Hepatocyte (in vitro differentiated cells): ENCODE measurements around the gene DHX58. TPM values are rescaled to one million over a fixed set of nuclear protein-coding genes. Genes with fewer than 3 reads are reported as not detected.

ENCODE experiments used
- DNase-seq: peaks from one replicate; pipeline ENCODE4 v3.0.0-alpha.2; 2016; ENCODE audit warnings: low spot score
- H2AFZ ChIP-seq: fragments of 200-600 bp; sonication (generic); 2 replicates; pipeline ENCODE4 v1.6.0; 2016; ENCODE audit warnings: antibody characterized with exemption, mild to moderate bottlenecking
- H3K27ac ChIP-seq: fragments of 200-600 bp; sonication (generic); 2 replicates; pipeline ENCODE4 v1.5.1; 2016; ENCODE audit warnings: mild to moderate bottlenecking
- H3K27me3 ChIP-seq: fragments of 200-600 bp; sonication (generic); 2 replicates; pipeline ENCODE4 v1.6.1; 2016
- H3K36me3 ChIP-seq: fragments of 200-600 bp; sonication (generic); replicated peaks from 2 replicates; pipeline ENCODE4 v1.5.1; 2016; ENCODE audit warnings: low read depth; ENCODE audit not compliant: insufficient read depth
- H3K4me1 ChIP-seq: fragments of 200-600 bp; sonication (generic); 2 replicates; pipeline ENCODE4 v1.5.1; 2016; ENCODE audit warnings: mild to moderate bottlenecking, moderate library complexity; ENCODE audit not compliant: insufficient read depth
- H3K4me2 ChIP-seq: fragments of 200-600 bp; sonication (generic); 2 replicates; pipeline ENCODE4 v1.6.0; 2016
- H3K4me3 ChIP-seq: fragments of 200-600 bp; sonication (generic); 2 replicates; pipeline ENCODE4 v1.5.1; 2016; ENCODE audit warnings: mild to moderate bottlenecking
- H3K79me2 ChIP-seq: fragments of 200-600 bp; sonication (generic); 2 replicates; pipeline ENCODE4 v1.6.0; 2017; ENCODE audit warnings: mild to moderate bottlenecking
- H3K9me2 ChIP-seq: fragments of 200-600 bp; sonication (generic); replicated peaks from 2 replicates; pipeline ENCODE4 v1.6.0; 2017; ENCODE audit warnings: mild to moderate bottlenecking; ENCODE audit not compliant: insufficient read depth
- H3K9me3 ChIP-seq: fragments of 200-600 bp; sonication (generic); 2 replicates; pipeline ENCODE4 v1.5.1; 2016; ENCODE audit warnings: low read depth, mild to moderate bottlenecking
- H4K20me1 ChIP-seq: fragments of 200-600 bp; sonication (generic); 2 replicates; pipeline ENCODE4 v1.6.0; 2016; ENCODE audit warnings: mild to moderate bottlenecking; ENCODE audit not compliant: insufficient read depth, poor library complexity, severe bottlenecking
- EZH2 ChIP-seq: fragments of 200-600 bp; sonication (generic); IDR thresholded peaks from 2 replicates; pipeline ENCODE4 v1.6.1; 2016; ENCODE audit warnings: antibody characterized with exemption, mild to moderate bottlenecking, borderline replicate concordance
- EZH2phosphoT487 ChIP-seq: fragments of 200-600 bp; sonication (generic); IDR thresholded peaks from one replicate; pipeline ENCODE4 v1.6.1; 2018; ENCODE audit warnings: antibody characterized with exemption, mild to moderate bottlenecking, low read depth, moderate library complexity; ENCODE audit not compliant: unreplicated experiment, severe bottlenecking
- WGBS: methylation state at CpG from one replicate; pipeline ENCODE4 v1.1.6; 2016; ENCODE audit warnings: low lambda C conversion rate; ENCODE audit errors: missing lambda C conversion rate; 5-methylcytosine and 5-hydroxymethylcytosine counted together
- polyA plus RNA-seq: library from polyadenylated mRNA; unstranded; fragments of >200 nt; fragmentation: Nextera tagmentation; extraction: Ambion mirVana; gene quantifications from 2 replicates; pipeline ENCODE4 v1.2.1, GENCODE V29; 2016
- total RNA-seq: library from RNA; depleted of rRNA; stranded (reverse); fragments of >200 nt; gene quantifications from 2 replicates; pipeline ENCODE4 v1.2.3, GENCODE V29; 2014
- TF ChIP-seq, protein P1 (sequence below): fragments of 200-600 bp; sonication (generic); IDR thresholded peaks from 2 replicates; pipeline ENCODE4 v1.5.1; 2016; ENCODE audit warnings: antibody characterized with exemption, mild to moderate bottlenecking; ENCODE audit not compliant: poor library complexity

The DHX58 gene
- total and polyA plus RNA-seq, 2 experiments from 2014 or later, result 1.4 to 1.6 TPM

DNA sequence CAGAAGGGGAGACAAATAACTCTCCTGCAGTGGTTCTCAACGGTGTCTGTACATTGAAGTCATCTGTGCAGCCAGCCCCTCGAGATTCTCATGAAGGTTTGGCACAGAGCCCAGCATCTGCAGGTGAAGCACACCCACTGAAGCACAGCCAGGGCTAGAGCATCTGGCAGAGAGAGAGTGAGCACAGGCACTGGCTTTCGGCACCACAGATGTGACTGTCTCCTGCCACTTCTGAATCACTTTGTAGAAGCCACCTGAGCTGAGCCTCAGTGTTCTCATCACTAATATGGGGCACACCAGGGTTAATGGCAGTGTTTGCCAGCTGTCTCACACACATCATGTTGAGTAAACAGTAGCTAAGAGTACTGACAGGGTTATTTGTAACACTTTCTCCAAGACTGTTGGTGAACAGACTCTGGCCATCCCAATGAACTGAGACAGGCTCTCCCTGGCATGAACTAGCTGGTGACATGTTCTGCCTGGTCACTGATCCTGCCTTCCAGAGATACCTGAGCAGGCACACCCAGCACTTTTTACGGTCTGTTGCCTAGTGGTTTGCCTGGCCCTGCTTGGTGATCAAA lies 21.0 kb upstream of the DHX58 start:
- Histone ChIP-seq H3K27ac (peak overlapping the region; percentile 42), H3K4me3 (no peak overlapping the region), H3K27me3 (no peaks in the 10 kb centered on the region), H3K36me3 (no peaks in the 10 kb centered on the region), H3K9me2 (no peaks in the 10 kb centered on the region), H3K4me1 (peaks cover 29% of the 10 kb centered on the region), H3K4me2 (no peak overlapping the region), H3K9me3 (no peaks in the 10 kb centered on the region), H3K79me2 (peaks cover 79% of the 10 kb centered on the region), H2AFZ (no peak overlapping the region), H4K20me1 (peaks cover 42% of the 10 kb centered on the region)
- 65% methylated on average over 4 of the region's 4 CpGs for WGBS
- TF ChIP-seq EZH2, result no peak
- no peak for TF ChIP-seq EZH2phosphoT487
- TF ChIP-seq, protein P1, sequence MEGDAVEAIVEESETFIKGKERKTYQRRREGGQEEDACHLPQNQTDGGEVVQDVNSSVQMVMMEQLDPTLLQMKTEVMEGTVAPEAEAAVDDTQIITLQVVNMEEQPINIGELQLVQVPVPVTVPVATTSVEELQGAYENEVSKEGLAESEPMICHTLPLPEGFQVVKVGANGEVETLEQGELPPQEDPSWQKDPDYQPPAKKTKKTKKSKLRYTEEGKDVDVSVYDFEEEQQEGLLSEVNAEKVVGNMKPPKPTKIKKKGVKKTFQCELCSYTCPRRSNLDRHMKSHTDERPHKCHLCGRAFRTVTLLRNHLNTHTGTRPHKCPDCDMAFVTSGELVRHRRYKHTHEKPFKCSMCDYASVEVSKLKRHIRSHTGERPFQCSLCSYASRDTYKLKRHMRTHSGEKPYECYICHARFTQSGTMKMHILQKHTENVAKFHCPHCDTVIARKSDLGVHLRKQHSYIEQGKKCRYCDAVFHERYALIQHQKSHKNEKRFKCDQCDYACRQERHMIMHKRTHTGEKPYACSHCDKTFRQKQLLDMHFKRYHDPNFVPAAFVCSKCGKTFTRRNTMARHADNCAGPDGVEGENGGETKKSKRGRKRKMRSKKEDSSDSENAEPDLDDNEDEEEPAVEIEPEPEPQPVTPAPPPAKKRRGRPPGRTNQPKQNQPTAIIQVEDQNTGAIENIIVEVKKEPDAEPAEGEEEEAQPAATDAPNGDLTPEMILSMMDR, result no peak
- DNase-seq, result no peak

DNA sequence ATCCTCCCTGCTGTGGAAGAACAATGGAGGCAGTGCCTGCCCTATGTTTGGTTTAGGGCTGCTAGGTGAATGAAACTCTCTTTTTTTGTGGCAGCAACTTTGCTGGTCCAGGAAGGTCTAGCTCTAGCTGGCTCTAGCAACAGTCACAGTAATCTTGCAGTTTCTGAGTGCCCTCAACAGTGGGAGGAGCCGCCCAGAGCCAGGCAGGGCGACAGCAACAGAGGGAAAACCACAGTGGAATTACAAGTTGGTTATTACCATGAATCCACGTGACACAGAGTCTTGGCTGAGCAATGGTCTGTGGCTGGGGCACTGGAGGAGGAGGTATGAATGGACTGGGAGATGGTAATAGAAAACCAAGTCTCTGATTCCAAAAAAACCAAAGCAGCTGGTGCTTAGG lies 20.4 kb upstream of the DHX58 start:
- H3K27me3 ChIP-seq, result no peaks in the 10 kb centered on the region
- no peak for TF ChIP-seq EZH2
- no peak for TF ChIP-seq EZH2phosphoT487
- TF ChIP-seq, protein P1, result no peak
- H3K4me1 ChIP-seq, result peaks cover 29% of the 10 kb centered on the region
- H3K9me3 ChIP-seq, result no peaks in the 10 kb centered on the region
- H2AFZ ChIP-seq, result no peak overlapping the region
- H3K9me2 ChIP-seq, result no peaks in the 10 kb centered on the region
- no peak overlapping the region for H3K4me3 ChIP-seq
- DNase-seq, result no peak
- H4K20me1 ChIP-seq, result peaks cover 36% of the 10 kb centered on the region
- no peak overlapping the region for H3K27ac ChIP-seq
- no peak overlapping the region for H3K4me2 ChIP-seq
- H3K79me2 ChIP-seq, result peaks cover 73% of the 10 kb centered on the region
- H3K36me3 ChIP-seq, result no peaks in the 10 kb centered on the region
- 79% methylated on average over 3 of the region's 3 CpGs for WGBS

DNA sequence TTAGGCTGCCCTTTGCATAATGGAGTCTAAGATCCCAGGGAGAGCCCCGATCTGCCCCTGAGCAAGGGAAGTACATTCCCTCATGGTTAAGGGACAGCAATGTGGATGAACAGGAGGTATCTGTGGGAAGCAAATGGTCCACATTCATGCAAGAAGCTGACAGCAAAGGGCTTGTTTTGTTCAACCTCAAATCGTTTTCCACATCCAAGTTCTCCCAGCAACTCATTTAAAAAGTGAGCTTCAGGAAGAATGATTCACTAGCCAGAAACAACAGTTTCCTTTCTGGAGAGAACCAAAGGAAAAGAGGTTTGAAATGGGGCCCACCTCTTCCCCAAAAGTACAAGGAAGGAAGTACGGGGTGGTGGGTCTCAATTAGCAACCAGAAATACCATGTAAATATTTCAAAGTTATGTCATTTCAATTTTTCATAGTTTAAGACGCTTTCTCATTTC lies 19.5 kb upstream of the DHX58 start:
- H3K79me2 ChIP-seq, result peaks cover 64% of the 10 kb centered on the region
- peaks cover 32% of the 10 kb centered on the region for H4K20me1 ChIP-seq
- H3K36me3 ChIP-seq, result no peaks in the 10 kb centered on the region
- no peaks in the 10 kb centered on the region for H3K9me3 ChIP-seq
- TF ChIP-seq, protein P1, result no peak
- TF ChIP-seq EZH2phosphoT487, result no peak
- no peak for TF ChIP-seq EZH2
- no peak overlapping the region for H3K27ac ChIP-seq
- WGBS, result 82% methylated on average over 4 of the region's 4 CpGs
- H3K4me1 ChIP-seq, result peaks cover 29% of the 10 kb centered on the region
- H3K4me2 ChIP-seq, result no peak overlapping the region
- H3K4me3 ChIP-seq, result no peak overlapping the region
- no peaks in the 10 kb centered on the region for H3K9me2 ChIP-seq
- no peaks in the 10 kb centered on the region for H3K27me3 ChIP-seq
- DNase-seq, result no peak
- no peak overlapping the region for H2AFZ ChIP-seq
